ENCODE data around the gene EPM2AIP1. TPM values are rescaled to one million over a fixed set of nuclear protein-coding genes. Genes with fewer than 3 reads are reported as not detected.

EPM2AIP1 gene
- total and polyA plus RNA-seq, 9 of the 15 experiments (the other 6 are each of a cell fraction or from before 2014, with no cell fraction given): 6.7 to 44.8 (median 25.2) TPM

DNA sequence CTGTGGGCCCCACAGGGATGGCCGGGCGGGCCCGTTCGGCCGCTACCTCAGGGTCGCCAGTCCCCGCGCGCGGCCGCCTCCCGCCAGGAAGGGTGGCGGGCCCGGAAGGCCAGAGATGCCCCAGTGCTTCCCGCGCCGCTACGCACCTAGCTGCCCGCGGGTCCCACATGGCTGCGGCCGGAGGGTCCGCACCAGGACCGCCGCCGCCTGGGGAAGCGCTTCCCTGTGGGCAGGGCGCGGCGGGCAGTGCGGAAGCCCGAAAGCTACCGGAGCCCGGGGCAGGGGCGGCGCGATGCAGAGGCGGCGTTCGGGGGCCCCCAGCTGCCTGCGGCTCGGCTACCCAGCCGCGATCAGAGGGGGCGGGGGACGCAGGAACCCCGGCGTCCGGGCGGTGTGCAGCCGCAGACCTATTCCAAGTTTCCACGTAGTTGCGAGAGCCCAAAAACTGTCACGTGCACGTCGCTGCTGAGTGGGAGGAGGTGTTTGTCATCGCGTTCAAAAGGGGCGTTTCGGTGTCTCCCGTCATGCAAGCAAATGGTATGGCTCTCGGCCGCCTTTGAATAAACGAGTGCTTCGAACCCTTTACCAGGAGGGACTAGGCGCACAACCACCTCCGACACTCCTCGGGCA is 48.2 kb downstream of the EPM2AIP1 start, which contains the start of gene TRANK1:
Gene TRANK1 (minus strand): TSS at position 414 of the 630 bp plus-strand sequence. CDS start 245 bp downstream, at position 169.
- 93% methylated on average over 28 of the region's 68 CpGs for WGBS (ENCODE audit: insufficient coverage, low coverage, missing lambda C conversion rate)
- no peaks in the 10 kb centered on the region for H3K36me3 ChIP-seq (ENCODE audit: control insufficient read depth, insufficient read depth, low read length)
- H3K4me2 ChIP-seq (ENCODE audit: insufficient read depth, low read length): no peak within 1 kb of the TSS
- FAIRE-seq (no peak), DNase-seq (ENCODE audit: extremely low read depth in 1 of 4, low spot score in 3 of 4) (no peak), ATAC-seq (no peak)
- no peak within 1 kb of the TSS for H3K4me3 ChIP-seq
- no peak within 1 kb of the TSS for H2AFZ ChIP-seq (ENCODE audit: low read depth, low read length)
- in situ Hi-C loops (cut with MboI) (no loop called here), intact Hi-C loops (cut with micrococcal nuclease) (no loop called here)
- H3K27me3 ChIP-seq (ENCODE audit: control insufficient read depth in 2 of 2, insufficient read depth in 2 of 2, low read length in 2 of 2): no peaks in the 10 kb centered on the region
- no peak within 1 kb of the TSS for H3K27ac ChIP-seq (ENCODE audit: extremely low read depth, low read depth, low read length)
- peaks cover 24% of the 10 kb centered on the region for H3K9me3 ChIP-seq (replicated peaks; ENCODE audit: control insufficient read depth, insufficient read depth, low read depth, low read length)
- no peaks in the 10 kb centered on the region for H3K9me1 ChIP-seq (ENCODE audit: control insufficient read depth, insufficient read depth, low read length)
- BruUV-seq (replicated peaks): no TSS peak
- H3K9ac ChIP-seq (ENCODE audit: insufficient read depth in 1 of 2, low read depth in 2 of 2, low read length in 2 of 2): no peak within 1 kb of the TSS
- no peaks in the 10 kb centered on the region for H4K20me1 ChIP-seq (replicated peaks; ENCODE audit: control insufficient read depth, insufficient read depth, low read length)
- ChIA-PET CTCF (ENCODE audit: low intra/inter-chr PET ratio) (no interaction called here), POLR2A (interaction anchor here (0.5 to 1.0 kb wide), 2 partner anchors 109 to 147 kb away, joined by 3 to 4 read pairs; no protein-coding TSS in a partner anchor)
- no peaks in the 10 kb centered on the region for H3K79me2 ChIP-seq (ENCODE audit: control insufficient read depth, insufficient read depth, low read length)
- H3K4me1 ChIP-seq (replicated peaks in 1 of 2; ENCODE audit: control insufficient read depth in 2 of 2, insufficient read depth in 2 of 2, low read length in 2 of 2): peaks cover 21 to 22% of the 10 kb centered on the region in 2 experiments
- TF ChIP-seq, protein P1, sequence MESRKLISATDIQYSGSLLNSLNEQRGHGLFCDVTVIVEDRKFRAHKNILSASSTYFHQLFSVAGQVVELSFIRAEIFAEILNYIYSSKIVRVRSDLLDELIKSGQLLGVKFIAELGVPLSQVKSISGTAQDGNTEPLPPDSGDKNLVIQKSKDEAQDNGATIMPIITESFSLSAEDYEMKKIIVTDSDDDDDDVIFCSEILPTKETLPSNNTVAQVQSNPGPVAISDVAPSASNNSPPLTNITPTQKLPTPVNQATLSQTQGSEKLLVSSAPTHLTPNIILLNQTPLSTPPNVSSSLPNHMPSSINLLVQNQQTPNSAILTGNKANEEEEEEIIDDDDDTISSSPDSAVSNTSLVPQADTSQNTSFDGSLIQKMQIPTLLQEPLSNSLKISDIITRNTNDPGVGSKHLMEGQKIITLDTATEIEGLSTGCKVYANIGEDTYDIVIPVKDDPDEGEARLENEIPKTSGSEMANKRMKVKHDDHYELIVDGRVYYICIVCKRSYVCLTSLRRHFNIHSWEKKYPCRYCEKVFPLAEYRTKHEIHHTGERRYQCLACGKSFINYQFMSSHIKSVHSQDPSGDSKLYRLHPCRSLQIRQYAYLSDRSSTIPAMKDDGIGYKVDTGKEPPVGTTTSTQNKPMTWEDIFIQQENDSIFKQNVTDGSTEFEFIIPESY (CRISPR knock-in tag; IDR thresholded peaks at IDR 0.05): peak; percentile 95
- no peak for TF ChIP-seq FOXP1 (CRISPR knock-in tag; IDR thresholded peaks at IDR 0.05)
